ENCODE results near the gene ERICH4. TPM values are rescaled to one million over a fixed set of nuclear protein-coding genes. Genes with fewer than 3 reads are reported as not detected.
"Not testable (repeated sequence)": the region's sequence is repeated elsewhere in the genome, so short reads cannot be mapped to it uniquely, and the experiment has no call there.

The ERICH4 gene
- total RNA-seq, 4 donors from 2014 or later: not detected

DNA sequence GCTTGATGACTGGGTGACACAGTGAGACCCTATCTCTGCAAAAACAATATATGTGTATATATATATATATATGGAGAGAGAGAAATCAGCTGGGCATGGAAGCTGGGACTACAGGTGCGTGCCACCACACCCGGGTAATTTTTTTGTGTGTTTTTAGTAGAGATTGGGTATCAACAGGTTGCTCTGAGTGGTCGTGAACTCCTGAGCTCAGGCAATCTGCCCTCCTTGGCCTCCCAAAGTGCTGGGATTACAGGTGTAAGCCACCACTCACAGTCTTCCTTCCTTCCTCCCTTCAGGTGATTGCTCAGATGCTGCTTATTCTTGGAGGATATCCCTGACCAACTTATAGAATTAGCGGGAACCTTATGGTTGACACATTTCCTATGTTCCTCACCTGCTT is 41.9 kb downstream of the ERICH4 start:
- TF ChIP-seq POLR2A (IDR thresholded peaks at IDR 0.05) (no peak), EP300 (IDR thresholded peaks at IDR 0.05) (no peak)
- TF ChIP-seq, protein P1, sequence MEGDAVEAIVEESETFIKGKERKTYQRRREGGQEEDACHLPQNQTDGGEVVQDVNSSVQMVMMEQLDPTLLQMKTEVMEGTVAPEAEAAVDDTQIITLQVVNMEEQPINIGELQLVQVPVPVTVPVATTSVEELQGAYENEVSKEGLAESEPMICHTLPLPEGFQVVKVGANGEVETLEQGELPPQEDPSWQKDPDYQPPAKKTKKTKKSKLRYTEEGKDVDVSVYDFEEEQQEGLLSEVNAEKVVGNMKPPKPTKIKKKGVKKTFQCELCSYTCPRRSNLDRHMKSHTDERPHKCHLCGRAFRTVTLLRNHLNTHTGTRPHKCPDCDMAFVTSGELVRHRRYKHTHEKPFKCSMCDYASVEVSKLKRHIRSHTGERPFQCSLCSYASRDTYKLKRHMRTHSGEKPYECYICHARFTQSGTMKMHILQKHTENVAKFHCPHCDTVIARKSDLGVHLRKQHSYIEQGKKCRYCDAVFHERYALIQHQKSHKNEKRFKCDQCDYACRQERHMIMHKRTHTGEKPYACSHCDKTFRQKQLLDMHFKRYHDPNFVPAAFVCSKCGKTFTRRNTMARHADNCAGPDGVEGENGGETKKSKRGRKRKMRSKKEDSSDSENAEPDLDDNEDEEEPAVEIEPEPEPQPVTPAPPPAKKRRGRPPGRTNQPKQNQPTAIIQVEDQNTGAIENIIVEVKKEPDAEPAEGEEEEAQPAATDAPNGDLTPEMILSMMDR (IDR thresholded peaks at IDR 0.05): no peak
- H3K9me3 ChIP-seq: peaks cover 0 to 37% (median 0%) of the 10 kb centered on the region in 4 donors
- 82 to 84% methylated on average over 4 of the region's 4 CpGs for WGBS, 2 donors
- no peak overlapping the region for H3K27ac ChIP-seq
- no peak overlapping the region for H3K4me3 ChIP-seq
- H3K36me3 ChIP-seq: no peaks in the 10 kb centered on the region
- no peaks in the 10 kb centered on the region for H3K4me1 ChIP-seq
- no peaks in the 10 kb centered on the region for H3K27me3 ChIP-seq
- no peak for DNase-seq (ENCODE audit: low spot score in 2 of 2)

DNA sequence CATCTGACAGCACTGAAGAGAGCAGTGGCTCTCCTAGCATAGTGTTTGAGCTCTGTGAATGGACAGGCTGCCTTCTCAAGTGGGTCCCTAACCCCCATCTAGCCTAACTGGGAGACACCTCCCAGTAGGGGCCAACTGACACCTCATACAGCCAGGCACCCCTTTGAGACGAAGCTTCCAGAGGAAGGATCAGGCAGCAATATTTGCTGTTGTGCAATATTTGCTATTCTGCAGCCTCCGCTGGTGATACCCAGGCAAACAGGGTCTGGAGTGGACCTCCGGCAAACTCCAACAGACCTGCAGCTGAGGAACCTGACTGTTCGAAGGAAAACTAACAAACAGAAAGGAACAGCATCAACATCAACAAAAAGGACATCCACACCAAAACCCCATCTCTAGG is 44.0 kb downstream of the ERICH4 start:
- H3K27ac ChIP-seq; DNase-seq (ENCODE audit: low spot score in 2 of 2); H3K27me3 ChIP-seq; H3K4me1 ChIP-seq; H3K4me3 ChIP-seq; H3K36me3 ChIP-seq: not testable (repeated sequence)
- H3K9me3 ChIP-seq: peaks cover 0 to 43% (median 0%) of the 10 kb centered on the region in 4 donors
- WGBS, 2 donors: 88 to 89% methylated on average over 4 of the region's 4 CpGs

DNA sequence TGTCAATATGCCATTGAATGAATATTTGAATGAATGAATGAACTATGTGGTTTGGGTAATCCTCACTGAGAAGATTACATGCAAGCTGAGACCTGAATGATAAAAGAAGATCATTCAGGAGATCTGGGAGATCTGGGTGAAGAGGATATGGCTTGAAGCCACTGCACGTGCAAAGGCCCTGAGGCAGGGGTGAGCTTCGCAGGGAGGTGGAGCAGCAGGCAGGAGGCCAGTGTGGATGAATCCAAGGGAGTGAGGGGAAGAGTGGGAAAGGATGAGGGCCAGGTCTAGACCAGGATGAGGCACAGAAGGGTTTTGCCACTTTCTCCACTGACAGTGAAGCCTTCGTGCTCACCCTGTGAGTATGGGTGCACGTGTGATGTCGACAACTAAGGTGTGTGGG is 49.9 kb downstream of the ERICH4 start:
- no peak for DNase-seq (ENCODE audit: low spot score in 2 of 2)
- 91 to 92% methylated on average over 5 of the region's 5 CpGs for WGBS, 2 donors
- TF ChIP-seq, protein P1 (IDR thresholded peaks at IDR 0.05): no peak
- TF ChIP-seq EP300 (IDR thresholded peaks at IDR 0.05): no peak
- no peak for TF ChIP-seq POLR2A (IDR thresholded peaks at IDR 0.05)

More for the DNA sequence above, 49.9 kb downstream of the ERICH4 start:
- no peak overlapping the region for H3K27ac ChIP-seq
- H3K27me3 ChIP-seq: no peaks in the 10 kb centered on the region
- no peak overlapping the region for H3K4me3 ChIP-seq
- H3K4me1 ChIP-seq: no peaks in the 10 kb centered on the region
- no peaks in the 10 kb centered on the region for H3K36me3 ChIP-seq
- H3K9me3 ChIP-seq: peaks cover 0 to 5% (median 0%) of the 10 kb centered on the region in 4 donors

Small RNA genes lying within 50 kb of the gene (small RNA-seq; reads per million reads assigned to genes)
- gene RF00017: not detected

Other genes starting within 250 kb of the ERICH4 start
- 1 to 10 TPM in 1 of 4 donors, under 1 TPM in 3; 0.42 to 1.4 (median 0.63) TPM for gene CYP2S1, start 249.9 kb upstream of the ERICH4 start, total RNA-seq
- gene AXL, start 223.9 kb upstream of the ERICH4 start, total RNA-seq: 100 to 1,000 TPM in 1 of 4 donors, 10 to 100 TPM in 3; 72.0 to 110 (median 88.5) TPM
- 100 to 1,000 TPM; 136 to 163 (median 146) TPM for gene HNRNPUL1, start 178.8 kb upstream of the ERICH4 start, total RNA-seq
- gene CCDC97, start 133.0 kb upstream of the ERICH4 start, total RNA-seq: 10 to 100 TPM; 12.9 to 21.3 (median 15.0) TPM
- gene TGFB1, start 89.2 kb upstream of the ERICH4 start, total RNA-seq: 10 to 100 TPM; 14.6 to 31.8 (median 23.9) TPM
- 1 to 10 TPM in 3 of 4 donors, under 1 TPM in 1; 0.87 to 8.2 (median 3.6) TPM for gene B9D2, start 79.0 kb upstream of the ERICH4 start, total RNA-seq
- gene TMEM91, start 66.6 kb upstream of the ERICH4 start, total RNA-seq: 10 to 100 TPM; 20.3 to 50.8 (median 31.5) TPM
- 10 to 100 TPM; 14.0 to 21.3 (median 19.8) TPM for gene EXOSC5, start 45.8 kb upstream of the ERICH4 start, total RNA-seq
- 10 to 100 TPM; 48.6 to 61.4 (median 54.2) TPM for gene BCKDHA, start 45.3 kb upstream of the ERICH4 start, total RNA-seq
- 1 to 10 TPM; 3.8 to 9.0 (median 5.7) TPM for gene B3GNT8, start 15.8 kb upstream of the ERICH4 start, total RNA-seq
- 10 to 100 TPM; 28.8 to 38.7 (median 35.7) TPM for gene DMAC2, start 3.2 kb upstream of the ERICH4 start, total RNA-seq
- 1 to 10 TPM in 1 of 4 donors, under 1 TPM in 2, not detected in 1; 0.60 to 2.2 (median 0.87) TPM for gene CEACAM21, start 133.0 kb downstream of the ERICH4 start, total RNA-seq
- 1 to 10 TPM in 2 of 4 donors, under 1 TPM in 1, not detected in 1; 0.60 to 1.7 (median 1.6) TPM for gene CEACAM4, start 183.9 kb downstream of the ERICH4 start, total RNA-seq
- gene CEACAM7, start 245.1 kb downstream of the ERICH4 start, total RNA-seq: not detected

All from tibial nerve (tissue), 4 donors.